Naive thymus-derived CD4-positive, alpha-beta T cell (primary cell): ENCODE data around the gene ADAMTS6. TPM values are rescaled to one million over a fixed set of nuclear protein-coding genes. Genes with fewer than 3 reads are reported as not detected.
A peak's percentile ranks its signal among the peaks of the same experiment; 100 is the strongest.

Experiments used
- ATAC-seq: fragments of 150-1000 bp; cut with Tn5 transposase; 2 replicates; pipeline ENCODE4 v1.10.0; 2021; ENCODE audit warnings: mild to moderate bottlenecking, moderate library complexity
- CTCF ChIA-PET: fragments of 350-600 bp; sonication (Branson Sonifier 250); formaldehyde crosslinking; loops from one replicate; lab custom pipeline; 2021; ENCODE audit warnings: antibody characterized with exemption; lab: Charles Lee
- POLR2A ChIA-PET: fragments of 350-600 bp; sonication (Branson Sonifier 250); formaldehyde crosslinking; loops from one replicate; lab custom pipeline; 2021; ENCODE audit warnings: antibody characterized with exemption, inconsistent platforms; lab: Charles Lee
- DNase-seq, 9 donors: peaks; one replicate each; pipeline versions ENCODE4 v3.0.0 to v3.0.0-alpha.2; 2020 to 2022; ENCODE audit warnings: mixed read lengths in 1 of 9
- H3K27ac ChIP-seq: one replicate; pipeline ENCODE4 v1.7.0; 2013; ENCODE audit warnings: mild to moderate bottlenecking, low read depth, low read length, moderate library complexity
- H3K27me3 ChIP-seq, 2 donors: one replicate each; pipeline ENCODE4 v1.7.0; 2013; ENCODE audit warnings: low read length in 2 of 2, mild to moderate bottlenecking in 2 of 2, moderate library complexity in 2 of 2; ENCODE audit not compliant: control insufficient read depth in 2 of 2, insufficient read depth in 2 of 2
- H3K36me3 ChIP-seq, 3 experiments: 1 replicate in 2 of 3; 2 replicates in 1 of 3; pipeline ENCODE4 v1.7.0; 2013; ENCODE audit warnings: low read length in 3 of 3, mild to moderate bottlenecking in 3 of 3, moderate library complexity in 1 of 3; ENCODE audit not compliant: insufficient read depth in 3 of 3, control insufficient read depth in 2 of 3
- H3K4me1 ChIP-seq, 2 donors: one replicate each; pipeline ENCODE4 v1.7.0; 2013; ENCODE audit warnings: low read length in 2 of 2, mild to moderate bottlenecking in 2 of 2, moderate library complexity in 1 of 2; ENCODE audit not compliant: control insufficient read depth in 2 of 2, insufficient read depth in 2 of 2
- H3K4me3 ChIP-seq: 2 replicates; pipeline ENCODE4 v1.7.0; 2013; ENCODE audit warnings: mild to moderate bottlenecking, low read length
- H3K9me3 ChIP-seq, 3 experiments: 1 replicate in 2 of 3; 2 replicates in 1 of 3; pipeline ENCODE4 v1.7.0; 2013; ENCODE audit warnings: low read length in 3 of 3; ENCODE audit not compliant: control insufficient read depth in 2 of 3
- H3K27ac Mint-ChIP-seq, 9 donors: one replicate each; pipeline ENCODE4 v1.8.0; 2020 to 2022; ENCODE audit warnings: mixed read lengths in 9 of 9, mild to moderate bottlenecking in 8 of 9, moderate library complexity in 5 of 9, inconsistent platforms in 2 of 9
- H3K27me3 Mint-ChIP-seq, 5 donors: one replicate each; pipeline ENCODE4 v1.8.0; 2021 to 2022; ENCODE audit warnings: mixed read lengths in 5 of 5, mild to moderate bottlenecking in 1 of 5
- H3K36me3 Mint-ChIP-seq, 5 donors: one replicate each; pipeline ENCODE4 v1.8.0; 2020 to 2022; ENCODE audit warnings: mixed read lengths in 5 of 5, mild to moderate bottlenecking in 3 of 5, inconsistent platforms in 1 of 5
- H3K4me1 Mint-ChIP-seq, 7 donors: one replicate each; pipeline ENCODE4 v1.8.0; 2020 to 2022; ENCODE audit warnings: mixed read lengths in 7 of 7, mild to moderate bottlenecking in 3 of 7, inconsistent platforms in 1 of 7
- H3K4me3 Mint-ChIP-seq, 10 donors: one replicate each; pipeline ENCODE4 v1.8.0; 2020 to 2022; ENCODE audit warnings: mild to moderate bottlenecking in 10 of 10, mixed read lengths in 10 of 10, moderate library complexity in 6 of 10, inconsistent platforms in 2 of 10
- H3K9me3 Mint-ChIP-seq, 11 donors: one replicate each; pipeline ENCODE4 v1.8.0; 2020 to 2022; ENCODE audit warnings: mixed read lengths in 11 of 11, mild to moderate bottlenecking in 4 of 11, inconsistent platforms in 1 of 11, moderate library complexity in 1 of 11
- intact Hi-C, 2 donors: fragments of 100-400 bp; cut with micrococcal nuclease; formaldehyde crosslinking; loops; one replicate each; pipeline ENCODE4 v1.15.1; 2023
- polyA plus RNA-seq, 2 donors: library from polyadenylated mRNA; unstranded; fragments of 300-500 nt; fragmentation: Illumina TruSeq; gene quantifications; one replicate each; pipeline ENCODE4 v1.2.3, GENCODE V29; 2021
- total RNA-seq, 6 experiments: library from RNA in 5 of 6; stranded (reverse) in 5 of 6; gene quantifications; 1 replicate in 5 of 6; 2 replicates in 1 of 6; pipeline ENCODE4 v1.2.3 and lab custom pipeline; 2021 to 2026

The ADAMTS6 gene
- total and polyA plus RNA-seq, 7 experiments from 2014 or later, result 0.14 to 4.5 (median 2.6) TPM

GRCh38 chr5:65478336-65478735 is 3.4 kb downstream of the ADAMTS6 start:
- no peak overlapping the region for H3K27ac Mint-ChIP-seq
- CTCF ChIA-PET, result no interaction called here
- H3K27ac ChIP-seq, result no peak overlapping the region
- POLR2A ChIA-PET, result no interaction called here
- H3K36me3 ChIP-seq, result no peaks in the 10 kb centered on the region
- H3K27me3 Mint-ChIP-seq, result peaks cover 0 to 15% (median 0%) of the 10 kb centered on the region in 5 donors
- no peak for ATAC-seq
- H3K4me3 ChIP-seq, result no peak overlapping the region
- DNase-seq, result no peak
- no peaks in the 10 kb centered on the region for H3K27me3 ChIP-seq
- H3K9me3 ChIP-seq, result no peaks in the 10 kb centered on the region
- no peak overlapping the region for H3K4me3 Mint-ChIP-seq
- intact Hi-C loops, result no loop called here
- no peaks in the 10 kb centered on the region for H3K9me3 Mint-ChIP-seq
- H3K4me1 ChIP-seq, result peaks cover 1 to 2% of the 10 kb centered on the region in 2 donors
- H3K36me3 Mint-ChIP-seq, result no peaks in the 10 kb centered on the region
- H3K4me1 Mint-ChIP-seq, result peaks cover 2 to 20% (median 7%) of the 10 kb centered on the region in 7 donors

DNA sequence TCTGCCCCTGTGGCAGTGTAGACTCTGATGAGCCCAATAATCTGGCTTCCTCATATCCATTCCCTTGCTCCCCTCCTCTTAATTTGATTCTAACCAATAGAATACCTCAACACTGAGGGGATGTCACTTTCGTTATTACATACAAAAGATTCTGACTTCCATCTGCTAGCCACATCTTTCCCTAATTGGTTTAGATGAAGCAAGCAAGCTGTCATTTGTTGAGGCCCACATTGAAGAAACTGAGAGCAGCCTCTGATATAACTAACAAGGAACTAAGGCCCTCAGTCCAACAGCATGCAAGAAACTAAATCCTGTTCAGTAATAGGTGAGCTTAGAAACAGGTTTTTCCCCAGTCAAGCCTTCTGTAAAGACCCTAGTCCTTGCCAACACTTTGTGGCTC is 5.8 kb downstream of the ADAMTS6 start:
- H3K9me3 ChIP-seq, result no peaks in the 10 kb centered on the region
- peak; percentile 18 for ATAC-seq
- H3K4me1 ChIP-seq, result no peaks in the 10 kb centered on the region
- H3K4me1 Mint-ChIP-seq, result peaks cover 0 to 2% (median 0%) of the 10 kb centered on the region in 7 donors
- H3K27me3 ChIP-seq, result no peaks in the 10 kb centered on the region
- intact Hi-C loops, result no loop called here
- no peaks in the 10 kb centered on the region for H3K9me3 Mint-ChIP-seq
- ChIA-PET POLR2A (no interaction called here), CTCF (no interaction called here)
- H3K27ac Mint-ChIP-seq, result peak overlapping the region in 1 of 9 donors; percentile 4
- no peaks in the 10 kb centered on the region for H3K36me3 ChIP-seq
- no peak for DNase-seq
- no peak overlapping the region for H3K4me3 ChIP-seq
- no peak overlapping the region for H3K27ac ChIP-seq
- H3K4me3 Mint-ChIP-seq, result no peak overlapping the region
- H3K36me3 Mint-ChIP-seq, result no peaks in the 10 kb centered on the region
- peaks cover 0 to 16% (median 0%) of the 10 kb centered on the region in 5 donors for H3K27me3 Mint-ChIP-seq

DNA sequence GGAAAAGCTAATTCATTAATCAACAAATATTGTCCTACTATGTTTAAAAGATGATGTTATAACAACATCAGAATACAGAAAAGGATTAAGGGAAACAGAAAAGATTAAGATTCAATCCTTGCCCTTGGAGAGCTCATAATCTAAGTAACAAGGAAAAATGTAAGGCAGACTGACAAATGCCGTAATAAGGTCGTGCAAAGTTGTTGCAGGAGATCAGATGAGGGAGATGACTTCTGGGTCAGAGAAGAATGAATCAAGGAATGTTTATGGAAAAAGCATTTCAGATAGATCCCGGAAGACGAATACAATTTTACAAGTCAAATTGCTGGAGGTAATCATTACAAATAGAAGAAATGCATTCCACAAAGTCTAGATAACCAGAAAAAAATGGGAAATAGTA is 6.4 kb downstream of the ADAMTS6 start:
- H3K27me3 ChIP-seq, result no peaks in the 10 kb centered on the region
- H3K27ac ChIP-seq, result no peak overlapping the region
- Mint-ChIP-seq H3K27me3 (peaks cover 0 to 17% (median 0%) of the 10 kb centered on the region in 5 donors), H3K27ac (no peak overlapping the region), H3K4me1 (peaks cover 0 to 2% (median 0%) of the 10 kb centered on the region in 7 donors), H3K9me3 (no peaks in the 10 kb centered on the region), H3K36me3 (no peaks in the 10 kb centered on the region), H3K4me3 (no peak overlapping the region)
- ATAC-seq (no peak), DNase-seq (no peak)
- H3K4me1 ChIP-seq, result no peaks in the 10 kb centered on the region
- ChIA-PET POLR2A (no interaction called here), CTCF (interaction anchor here (0.8 kb wide), 1 partner anchor 358 kb away, joined by 4 read pairs; no protein-coding TSS in a partner anchor)
- H3K9me3 ChIP-seq, result no peaks in the 10 kb centered on the region
- no peaks in the 10 kb centered on the region for H3K36me3 ChIP-seq
- no peak overlapping the region for H3K4me3 ChIP-seq
- intact Hi-C loops, result no loop called here

DNA sequence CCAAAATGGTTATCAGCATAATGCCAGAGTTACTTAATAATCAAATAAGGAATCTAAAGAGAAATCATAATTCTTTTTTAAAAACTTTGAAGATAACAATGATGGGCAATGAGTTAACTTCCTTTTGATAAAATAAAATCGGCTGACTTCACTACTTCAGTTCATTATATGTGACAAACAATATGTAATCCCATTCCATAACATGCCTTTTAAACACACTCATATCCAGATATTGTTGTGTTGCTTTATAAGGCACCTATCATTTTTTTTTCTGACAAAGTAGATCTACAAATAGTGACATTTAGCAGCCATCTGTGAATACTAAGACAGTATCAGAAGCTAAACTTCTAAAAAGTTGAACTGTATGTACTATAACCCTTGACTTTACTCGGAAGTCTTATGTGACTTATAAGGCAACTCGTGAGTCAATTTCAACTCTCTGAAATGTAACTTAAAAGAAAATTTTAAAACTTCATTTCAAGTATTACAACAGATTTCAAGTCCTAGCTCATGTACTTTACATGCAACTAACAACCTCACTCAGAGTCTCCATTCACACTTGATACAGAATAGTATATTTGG is 7.5 kb downstream of the ADAMTS6 start:
- intact Hi-C loops, result no loop called here
- no peaks in the 10 kb centered on the region for H3K9me3 Mint-ChIP-seq
- Histone ChIP-seq H3K4me1 (no peaks in the 10 kb centered on the region), H3K9me3 (no peaks in the 10 kb centered on the region), H3K27ac (no peak overlapping the region), H3K36me3 (no peaks in the 10 kb centered on the region), H3K27me3 (no peaks in the 10 kb centered on the region), H3K4me3 (no peak overlapping the region)
- CTCF ChIA-PET, result interaction anchor here (0.6 kb wide), 2 partner anchors 572 to 836 kb away, joined by 3 to 5 read pairs; no protein-coding TSS in a partner anchor
- peaks cover 0 to 17% (median 0%) of the 10 kb centered on the region in 5 donors for H3K27me3 Mint-ChIP-seq
- ATAC-seq (no peak), DNase-seq (no peak)
- H3K27ac Mint-ChIP-seq, result no peak overlapping the region
- no peak overlapping the region for H3K4me3 Mint-ChIP-seq
- POLR2A ChIA-PET, result no interaction called here
- no peaks in the 10 kb centered on the region for H3K36me3 Mint-ChIP-seq
- H3K4me1 Mint-ChIP-seq, result peaks cover 0 to 2% (median 0%) of the 10 kb centered on the region in 7 donors

GRCh38 chr5:65468633-65469032 is 13.1 kb downstream of the ADAMTS6 start:
- Mint-ChIP-seq H3K4me1 (no peaks in the 10 kb centered on the region), H3K36me3 (no peaks in the 10 kb centered on the region), H3K4me3 (no peak overlapping the region), H3K9me3 (no peaks in the 10 kb centered on the region), H3K27me3 (peaks cover 0 to 2% (median 0%) of the 10 kb centered on the region in 5 donors), H3K27ac (no peak overlapping the region)
- no peak overlapping the region for H3K4me3 ChIP-seq
- intact Hi-C loops, result no loop called here
- POLR2A ChIA-PET, result no interaction called here
- CTCF ChIA-PET, result no interaction called here
- H3K36me3 ChIP-seq, result no peaks in the 10 kb centered on the region
- H3K4me1 ChIP-seq, result no peaks in the 10 kb centered on the region
- ATAC-seq (no peak), DNase-seq (no peak)
- H3K27ac ChIP-seq, result no peak overlapping the region
- H3K27me3 ChIP-seq, result no peaks in the 10 kb centered on the region
- no peaks in the 10 kb centered on the region for H3K9me3 ChIP-seq

DNA sequence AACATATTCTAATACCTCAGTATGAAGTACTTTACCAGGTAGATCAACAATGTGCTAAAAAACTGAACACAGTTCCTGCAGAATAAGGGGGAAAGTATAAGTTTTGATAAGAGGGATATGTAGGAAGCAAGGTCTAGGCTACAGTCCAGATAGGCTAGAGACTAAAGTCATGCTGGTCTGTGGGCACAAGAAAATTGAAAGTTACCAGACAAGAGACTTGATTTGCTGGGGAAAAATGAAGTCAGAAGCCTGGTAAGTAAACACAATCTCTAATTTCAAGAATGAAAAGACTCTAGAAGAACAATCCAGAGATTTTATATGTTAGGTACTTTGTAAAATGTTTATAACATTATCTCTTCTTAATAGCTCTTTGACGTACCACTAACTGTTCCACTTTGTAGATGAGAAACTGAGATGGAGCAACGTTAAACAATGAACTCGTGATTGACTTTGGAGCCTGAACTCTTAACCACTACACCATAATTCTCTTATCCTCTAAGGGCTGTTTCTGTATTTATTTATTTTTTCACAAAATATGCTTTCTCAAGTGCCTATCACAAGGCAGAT is 19.5 kb downstream of the ADAMTS6 start:
- ChIA-PET POLR2A (no interaction called here), CTCF (no interaction called here)
- Mint-ChIP-seq H3K36me3 (peaks cover 0 to 6% (median 0%) of the 10 kb centered on the region in 5 donors), H3K4me3 (no peak overlapping the region), H3K27me3 (peaks cover 0 to under 1% (median 0%) of the 10 kb centered on the region in 5 donors), H3K4me1 (no peaks in the 10 kb centered on the region), H3K9me3 (no peaks in the 10 kb centered on the region), H3K27ac (no peak overlapping the region)
- no peaks in the 10 kb centered on the region for H3K27me3 ChIP-seq
- ATAC-seq (no peak), DNase-seq (no peak)
- intact Hi-C loops, result no loop called here
- no peak overlapping the region for H3K4me3 ChIP-seq
- no peaks in the 10 kb centered on the region for H3K9me3 ChIP-seq
- H3K27ac ChIP-seq, result no peak overlapping the region
- no peaks in the 10 kb centered on the region for H3K4me1 ChIP-seq
- H3K36me3 ChIP-seq, result no peaks in the 10 kb centered on the region

DNA sequence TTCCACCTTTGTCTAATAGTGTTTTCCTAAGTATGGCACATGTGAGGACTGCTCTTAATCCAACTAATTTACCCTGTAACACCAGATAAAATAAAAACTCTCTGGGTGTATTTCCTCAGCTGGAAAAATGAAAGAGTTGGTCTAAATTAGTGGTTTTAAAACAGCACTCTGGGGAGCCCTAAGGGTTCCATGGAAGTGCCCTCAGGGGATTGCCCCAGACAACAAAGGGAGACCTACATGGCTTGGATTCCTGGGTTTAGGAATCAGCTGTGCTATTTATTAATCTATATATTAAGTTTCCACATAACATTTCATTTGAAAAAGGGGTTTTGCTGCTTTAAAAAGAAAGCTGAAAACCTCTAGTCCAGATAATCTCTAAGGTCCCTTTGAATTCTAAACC is 20.2 kb downstream of the ADAMTS6 start:
- Histone ChIP-seq H3K27ac (no peak overlapping the region), H3K27me3 (no peaks in the 10 kb centered on the region), H3K9me3 (no peaks in the 10 kb centered on the region), H3K4me1 (no peaks in the 10 kb centered on the region), H3K36me3 (no peaks in the 10 kb centered on the region), H3K4me3 (no peak overlapping the region)
- Mint-ChIP-seq H3K4me3 (no peak overlapping the region), H3K36me3 (peaks cover 0 to 11% (median 0%) of the 10 kb centered on the region in 5 donors), H3K4me1 (no peaks in the 10 kb centered on the region), H3K27ac (no peak overlapping the region), H3K9me3 (no peaks in the 10 kb centered on the region), H3K27me3 (peaks cover 0 to 4% (median 0%) of the 10 kb centered on the region in 5 donors)
- CTCF ChIA-PET, result no interaction called here
- DNase-seq (no peak), ATAC-seq (no peak)
- intact Hi-C loops, result no loop called here
- POLR2A ChIA-PET, result no interaction called here
